SK-MEL-5 (cell line): ENCODE data around the gene PAM. TPM values are rescaled to one million over a fixed set of nuclear protein-coding genes. Genes with fewer than 3 reads are reported as not detected.

Experiments used
- DNase-seq: peaks from one replicate; pipeline ENCODE4 v3.0.0-alpha.2; 2016; ENCODE audit warnings: low read depth, low spot score
- in situ Hi-C: cut with HindIII; loops from 2 replicates; pipeline ENCODE4 v1.10.0; 2016; ENCODE audit warnings: low sequenced_read_pairs, high pct_unique_total_duplicates, low pct_unique_long_range_greater_than_20kb
- total RNA-seq: library from RNA; depleted of rRNA; stranded (reverse); fragments of >200 nt; shearing (Covaris generic); gene quantifications from 2 replicates; pipeline ENCODE4 v1.2.3, GENCODE V29; 2014

PAM gene
- total RNA-seq, 1 experiment from 2014 or later, result 472 TPM

DNA sequence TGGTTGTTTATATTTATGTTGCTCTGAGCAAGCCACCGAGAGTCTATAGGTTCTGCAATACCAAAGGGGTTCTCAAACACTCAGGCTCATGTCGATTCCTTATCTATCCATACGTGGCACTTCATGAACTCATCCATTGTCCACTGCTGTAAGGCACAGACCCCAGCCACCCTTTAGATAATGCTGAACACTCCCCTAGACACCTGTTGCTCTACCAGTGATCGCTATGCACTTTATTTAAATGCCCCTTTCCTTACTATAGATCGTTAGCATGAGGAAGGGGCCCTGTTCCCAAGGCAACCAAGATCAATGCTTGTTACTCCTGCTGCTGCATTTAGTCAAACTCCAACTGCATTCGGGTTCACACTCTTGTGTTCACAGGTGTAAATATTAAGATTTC is 171.9 kb downstream of the PAM start:
- no peak for DNase-seq
- in situ Hi-C loops, result no loop called here

GRCh38 chr5:102930244-102930643 is 175.1 kb downstream of the PAM start:
- in situ Hi-C loops, result no loop called here
- no peak for DNase-seq

- no peak for DNase-seq
- in situ Hi-C loops, result no loop called here
Measured at GRCh38 chr5:102931085-102931725, 176.1 kb downstream of the PAM start.

GRCh38 chr5:102932781-102933180 is 177.7 kb downstream of the PAM start:
- no peak for DNase-seq
- in situ Hi-C loops, result no loop called here

GRCh38 chr5:102933316-102933715 is 178.2 kb downstream of the PAM start:
- DNase-seq, result no peak
- in situ Hi-C loops, result no loop called here

- no peak for DNase-seq
- in situ Hi-C loops, result no loop called here
Measured at GRCh38 chr5:102933721-102934459, 178.8 kb downstream of the PAM start.

GRCh38 chr5:102937894-102938293 is 182.8 kb downstream of the PAM start:
- peak; percentile 68 for DNase-seq
- in situ Hi-C loops, result no loop called here

DNA sequence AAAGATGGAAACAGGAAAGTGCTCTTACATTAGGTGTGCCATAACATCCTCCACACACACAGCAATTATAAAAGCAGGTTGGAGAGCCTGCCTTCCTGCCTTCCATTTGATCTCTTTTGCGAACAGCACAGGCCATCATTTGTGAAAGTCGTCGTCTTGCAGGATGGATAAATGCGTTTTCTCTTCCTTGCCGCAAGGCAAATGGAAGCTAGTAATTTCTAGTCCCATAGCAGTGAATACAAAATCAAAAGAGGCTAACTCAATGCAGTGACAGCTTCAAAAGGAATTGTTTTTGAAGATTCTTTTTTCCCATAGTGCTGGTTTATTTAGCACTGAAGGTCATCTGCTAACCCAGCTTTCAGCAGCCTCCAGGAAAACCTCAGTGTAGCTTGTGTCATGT is 186.0 kb downstream of the PAM start:
- in situ Hi-C loops, result no loop called here
- DNase-seq, result no peak

DNA sequence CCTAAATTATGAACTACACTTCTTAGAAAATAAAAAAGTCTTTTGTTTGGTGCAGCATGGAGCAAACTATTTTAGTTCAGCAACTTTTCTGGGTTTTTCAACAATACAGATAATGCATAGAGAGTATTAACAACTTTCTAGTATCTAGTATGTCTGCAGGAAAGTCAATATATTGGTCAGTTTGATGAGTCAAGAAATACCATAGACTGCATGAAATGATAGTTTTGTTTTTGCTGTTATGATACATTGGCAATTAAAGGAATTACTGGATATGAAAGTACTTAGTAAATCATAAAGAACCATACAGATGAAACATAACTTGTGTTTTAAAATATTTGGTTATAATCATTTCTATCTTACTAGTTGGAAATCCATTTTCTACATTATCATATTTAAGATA is 191.3 kb downstream of the PAM start:
- no peak for DNase-seq
- in situ Hi-C loops, result no loop called here

- in situ Hi-C loops, result no loop called here
Measured at GRCh38 chr5:102946971-102947370, 191.9 kb downstream of the PAM start.

GRCh38 chr5:102955488-102955887 is 200.4 kb downstream of the PAM start:
- peak; percentile 68 for DNase-seq
- in situ Hi-C loops, result no loop called here

More at GRCh38 chr5:102946971-102947370, 191.9 kb downstream of the PAM start:
- no peak for DNase-seq

GRCh38 chr5:102956599-102956998 is 201.5 kb downstream of the PAM start:
- in situ Hi-C loops, result no loop called here
- DNase-seq, result no peak

GRCh38 chr5:102957141-102957540 is 202.0 kb downstream of the PAM start:
- DNase-seq, result peak; percentile 91
- in situ Hi-C loops, result no loop called here

DNA sequence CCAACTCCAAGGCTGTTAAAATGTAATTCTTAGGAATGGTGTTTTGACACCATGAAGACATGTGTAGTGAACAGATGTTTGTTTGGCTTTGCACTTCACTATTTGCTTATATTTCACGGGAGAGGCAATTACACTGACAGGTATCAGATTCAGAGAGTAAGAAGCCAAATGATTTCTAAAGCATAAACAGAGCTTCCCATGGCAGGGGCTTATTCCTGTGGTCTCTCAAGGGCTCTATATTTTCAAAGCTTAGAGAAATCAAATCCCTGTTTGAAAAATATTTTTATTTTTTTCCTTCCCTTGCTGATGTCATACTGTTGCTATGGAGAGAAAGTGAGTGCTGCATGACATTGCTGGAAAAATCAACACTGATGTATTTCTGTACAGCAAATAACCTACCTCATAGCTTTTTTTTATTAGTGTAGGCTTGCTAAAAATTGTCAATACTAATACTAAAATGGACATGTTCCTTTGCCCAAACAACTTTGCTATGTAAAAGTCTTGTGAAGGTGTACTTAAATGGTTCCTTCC is 203.4 kb downstream of the PAM start:
- in situ Hi-C loops, result no loop called here

GRCh38 chr5:102959055-102959454 is 203.9 kb downstream of the PAM start:
- peak; percentile 22 for DNase-seq
- in situ Hi-C loops, result no loop called here

More for the DNA sequence above, 203.4 kb downstream of the PAM start:
- peak; percentile 15 for DNase-seq

DNA sequence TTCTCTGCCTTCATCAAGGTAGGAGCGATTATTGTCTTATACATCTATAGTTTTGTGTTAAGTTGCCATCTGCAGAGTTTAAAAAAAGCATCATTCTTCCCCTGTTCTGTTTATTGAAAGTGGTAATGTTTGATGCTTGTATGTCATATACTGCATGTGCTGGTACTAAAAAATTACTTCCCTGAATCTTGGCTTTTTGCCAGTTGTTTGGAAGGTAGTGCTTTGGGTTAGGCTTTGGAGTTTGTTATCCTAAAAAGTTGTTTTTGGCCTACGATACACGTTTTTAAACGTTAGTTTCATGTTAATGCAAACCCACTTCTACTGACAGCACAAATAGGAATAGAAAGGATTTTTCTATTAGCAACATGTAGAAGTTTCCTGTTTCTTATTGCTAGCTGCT is 206.6 kb downstream of the PAM start:
- in situ Hi-C loops, result no loop called here
- no peak for DNase-seq

- peak; percentile 55 for DNase-seq
- in situ Hi-C loops, result no loop called here
Measured at GRCh38 chr5:102965653-102966052, 210.5 kb downstream of the PAM start.

DNA sequence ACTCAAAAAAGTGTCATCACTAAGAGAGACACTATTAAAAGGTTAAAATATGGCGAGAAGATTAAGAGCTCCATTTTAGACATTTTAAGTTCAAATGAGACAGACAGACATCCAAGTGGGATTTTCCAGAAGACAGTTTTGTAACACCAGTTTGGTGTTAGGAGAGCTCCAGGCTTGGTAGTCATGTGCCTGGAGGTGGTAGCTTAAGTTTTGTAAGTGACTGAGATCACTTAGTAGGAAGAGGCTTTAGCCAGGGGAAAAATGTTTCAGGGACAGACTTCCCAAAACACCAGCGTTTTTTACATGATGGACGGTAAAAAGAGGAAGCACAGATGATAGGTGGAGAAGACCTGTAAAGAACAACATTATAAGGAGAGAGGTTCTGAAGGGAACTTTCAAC is 214.5 kb downstream of the PAM start:
- in situ Hi-C loops, result no loop called here

GRCh38 chr5:102971676-102972293 is 216.7 kb downstream of the PAM start:
- in situ Hi-C loops, result no loop called here
- DNase-seq, result peak; percentile 56

More for the DNA sequence above, 214.5 kb downstream of the PAM start:
- DNase-seq, result no peak
